Activated T-helper 1 cell treated with anti-CD3 and anti-CD28 coated beads, Interleukin-12 subunit alpha, Interleukin-12 subunit beta, Interleukin-2, Interleukin-4 antibody, amounts not matched to agents 30 ng/mL and 10 ng/mL and 1 ng/mL, durations not matched to agents 14 hours and 24 hours and 36 hours (primary cell): Measurements from ENCODE around the gene VEGFD. TPM values are rescaled to one million over a fixed set of nuclear protein-coding genes. Genes with fewer than 3 reads are reported as not detected.

Experiments used
- DNase-seq: peaks from one replicate; pipeline ENCODE4 v3.0.0; 2021; ENCODE audit warnings: low spot score
- H3K27ac Mint-ChIP-seq: one replicate; pipeline ENCODE4 v1.8.0; 2021; ENCODE audit warnings: mild to moderate bottlenecking, mixed read lengths
- H3K27me3 Mint-ChIP-seq: one replicate; pipeline ENCODE4 v1.8.0; 2022; ENCODE audit warnings: mild to moderate bottlenecking, moderate library complexity, mixed read lengths; ENCODE audit not compliant: insufficient read depth
- H3K36me3 Mint-ChIP-seq: one replicate; pipeline ENCODE4 v1.8.0; 2021; ENCODE audit warnings: low read depth, mixed read lengths
- H3K4me1 Mint-ChIP-seq: one replicate; pipeline ENCODE4 v1.8.0; 2021; ENCODE audit warnings: low read depth, mixed read lengths
- H3K4me3 Mint-ChIP-seq: one replicate; pipeline ENCODE4 v1.8.0; 2021; ENCODE audit warnings: mild to moderate bottlenecking, moderate library complexity, mixed read lengths
- H3K9me3 Mint-ChIP-seq: one replicate; pipeline ENCODE4 v1.8.0; 2021; ENCODE audit warnings: mixed read lengths
- intact Hi-C: fragments of 100-400 bp; cut with micrococcal nuclease; formaldehyde crosslinking; loops from one replicate; pipeline ENCODE4 v1.15.1; 2024
- total RNA-seq: library from RNA; stranded (reverse); gene quantifications from 2 replicates; pipeline ENCODE4 v1.2.3, GENCODE V29; 2022

The VEGFD gene
- total RNA-seq, 1 donor from 2014 or later, result not detected

DNA sequence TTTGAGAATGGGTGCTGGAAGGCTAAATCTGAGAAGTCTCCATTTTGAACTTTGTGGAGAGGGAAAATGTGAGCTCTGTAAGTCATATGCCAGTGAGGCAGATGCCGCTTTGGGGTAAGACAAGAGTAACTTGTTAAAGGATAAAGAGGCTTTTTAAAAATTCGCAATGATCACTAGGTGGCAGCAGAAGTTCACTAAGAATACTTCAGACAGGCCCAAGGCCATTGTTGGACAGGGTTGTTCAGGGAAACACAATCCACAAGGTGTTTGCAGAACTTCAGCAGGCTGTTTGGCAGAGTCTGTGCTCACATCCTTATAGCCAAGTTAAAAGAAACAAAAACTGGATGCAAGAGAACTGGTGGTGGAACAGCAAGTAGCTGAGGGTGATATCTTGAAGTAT is 35.2 kb downstream of the VEGFD start:
- H3K27me3 Mint-ChIP-seq, result no peaks in the 10 kb centered on the region
- H3K4me1 Mint-ChIP-seq, result no peaks in the 10 kb centered on the region
- H3K27ac Mint-ChIP-seq, result no peak overlapping the region
- no peak overlapping the region for H3K4me3 Mint-ChIP-seq
- no peaks in the 10 kb centered on the region for H3K36me3 Mint-ChIP-seq
- DNase-seq, result no peak
- no peaks in the 10 kb centered on the region for H3K9me3 Mint-ChIP-seq
- intact Hi-C loops, result loop anchor here (1.0 kb wide), 2 partner anchors 119 to 216 kb away; no protein-coding TSS in a partner anchor

DNA sequence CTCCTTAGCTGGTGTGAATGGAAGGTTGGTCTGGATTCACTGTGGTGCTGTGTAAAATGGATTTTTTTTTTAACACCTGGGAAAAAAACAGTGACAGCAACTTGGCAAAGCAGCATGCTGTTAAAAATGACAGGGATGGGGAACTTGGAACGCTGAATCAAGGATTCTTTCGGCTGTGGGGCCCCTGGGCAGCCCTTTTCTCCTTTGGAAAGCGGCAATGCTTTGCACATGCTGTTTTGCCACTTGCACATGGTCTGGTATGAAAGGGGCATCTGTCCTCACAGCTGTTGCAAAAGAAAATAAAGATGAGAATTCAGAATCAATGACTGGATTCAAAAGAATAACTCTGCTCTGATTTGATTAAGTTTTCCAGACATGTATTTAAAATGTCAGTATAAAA is 38.2 kb downstream of the VEGFD start:
- DNase-seq, result no peak

DNA sequence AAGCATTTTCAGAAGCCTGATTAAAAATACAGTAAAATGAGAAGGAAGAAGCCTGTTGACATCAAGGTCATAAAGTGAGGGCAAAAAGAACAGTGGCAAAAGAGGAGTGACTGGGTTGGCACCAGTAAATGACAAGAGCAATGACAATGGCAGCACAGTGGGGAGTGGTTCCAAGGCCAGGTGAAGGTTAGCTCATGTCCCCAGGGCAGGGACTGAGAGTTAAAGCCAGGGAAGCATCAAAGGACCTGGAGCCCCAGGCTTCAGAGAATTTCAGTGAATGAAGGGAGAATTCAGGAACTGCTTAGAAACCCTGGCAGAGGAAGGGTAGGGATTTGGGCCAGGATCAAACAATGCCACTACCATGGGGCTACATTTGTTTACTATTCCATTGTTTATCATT is 40.1 kb downstream of the VEGFD start:
- peaks cover 3% of the 10 kb centered on the region for H3K27me3 Mint-ChIP-seq
- intact Hi-C loops, result no loop called here

More for the DNA sequence above, 38.2 kb downstream of the VEGFD start:
- H3K9me3 Mint-ChIP-seq, result no peaks in the 10 kb centered on the region
- no peak overlapping the region for H3K4me3 Mint-ChIP-seq
- intact Hi-C loops, result no loop called here
- no peak overlapping the region for H3K27ac Mint-ChIP-seq
- no peaks in the 10 kb centered on the region for H3K36me3 Mint-ChIP-seq
- no peaks in the 10 kb centered on the region for H3K4me1 Mint-ChIP-seq
- H3K27me3 Mint-ChIP-seq, result no peaks in the 10 kb centered on the region

DNA sequence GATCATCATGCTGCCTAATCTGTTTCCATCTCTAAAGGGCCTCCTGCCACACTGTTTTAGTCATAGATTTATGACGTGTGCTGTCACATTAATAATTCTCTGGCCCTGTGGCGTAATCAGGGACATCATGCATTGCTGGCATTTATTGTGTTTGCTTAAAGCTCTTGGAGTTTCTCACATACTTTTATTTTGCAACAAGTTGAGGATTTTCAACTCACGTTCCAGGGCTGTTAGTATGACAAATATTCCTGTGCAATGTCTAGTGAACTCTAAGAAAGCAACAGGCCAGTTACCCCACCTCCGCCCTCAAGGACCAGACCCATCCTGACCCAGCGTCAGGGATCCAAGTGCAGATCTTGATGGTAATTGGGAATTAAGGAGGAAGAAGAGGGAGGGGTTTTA is 41.1 kb downstream of the VEGFD start:
- Mint-ChIP-seq H3K36me3 (no peaks in the 10 kb centered on the region), H3K27me3 (peaks cover 3% of the 10 kb centered on the region), H3K4me3 (no peak overlapping the region), H3K27ac (no peak overlapping the region), H3K9me3 (no peaks in the 10 kb centered on the region), H3K4me1 (no peaks in the 10 kb centered on the region)
- intact Hi-C loops, result no loop called here
- DNase-seq, result no peak

More for the DNA sequence above, 40.1 kb downstream of the VEGFD start:
- no peak for DNase-seq
- H3K27ac Mint-ChIP-seq, result no peak overlapping the region
- H3K4me1 Mint-ChIP-seq, result no peaks in the 10 kb centered on the region
- no peaks in the 10 kb centered on the region for H3K9me3 Mint-ChIP-seq
- no peak overlapping the region for H3K4me3 Mint-ChIP-seq
- H3K36me3 Mint-ChIP-seq, result no peaks in the 10 kb centered on the region

DNA sequence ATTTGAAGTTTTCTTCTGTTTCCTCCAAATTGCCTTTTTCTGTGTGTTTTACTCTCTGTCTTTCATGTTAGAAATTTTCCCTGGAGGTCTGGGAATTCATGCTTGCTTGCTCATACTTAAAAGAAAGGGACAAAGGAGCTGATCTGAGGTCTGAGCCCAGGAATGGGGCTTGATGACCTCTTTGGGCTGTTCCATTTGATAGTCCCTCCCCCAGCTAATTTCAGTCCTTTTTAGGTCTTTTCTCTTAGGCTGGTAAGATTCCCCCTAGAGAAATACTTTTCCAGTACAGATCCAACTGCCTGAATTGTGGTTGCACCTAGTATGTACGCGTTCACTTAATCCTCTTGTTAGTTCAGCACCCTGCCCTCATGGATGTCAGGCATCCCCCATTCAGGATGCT is 43.3 kb downstream of the VEGFD start:
- Mint-ChIP-seq H3K27me3 (peaks cover 3% of the 10 kb centered on the region), H3K36me3 (no peaks in the 10 kb centered on the region), H3K27ac (no peak overlapping the region), H3K4me3 (no peak overlapping the region), H3K9me3 (no peaks in the 10 kb centered on the region), H3K4me1 (peaks cover 9% of the 10 kb centered on the region)
- intact Hi-C loops, result no loop called here
- no peak for DNase-seq

DNA sequence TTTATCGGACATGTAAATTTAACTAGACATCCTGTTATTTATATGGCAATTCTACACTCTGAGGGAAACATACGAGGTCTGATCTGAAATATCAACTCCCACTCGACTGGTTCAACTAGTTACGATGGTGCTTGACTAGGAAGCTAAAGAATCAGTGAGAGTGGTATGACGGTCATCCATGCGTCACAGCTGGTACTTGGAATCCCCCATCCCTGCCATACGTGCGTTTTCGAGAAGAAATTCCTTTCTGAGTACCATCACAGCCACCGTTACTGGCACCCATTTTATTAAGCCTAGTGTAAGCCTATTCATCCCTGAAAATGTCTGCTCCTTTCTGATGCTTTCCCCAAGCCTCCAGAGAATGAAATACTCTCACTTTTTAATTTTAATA is 48.2 kb downstream of the VEGFD start:
- H3K9me3 Mint-ChIP-seq, result no peaks in the 10 kb centered on the region
- H3K27me3 Mint-ChIP-seq, result peaks cover 3% of the 10 kb centered on the region
- peak overlapping the region; percentile 88 for H3K27ac Mint-ChIP-seq
- peak overlapping the region; percentile 91 for H3K4me3 Mint-ChIP-seq
- peaks cover 14% of the 10 kb centered on the region for H3K4me1 Mint-ChIP-seq
- intact Hi-C loops, result loop anchor here (5.0 to 10.0 kb wide), 6 partner anchors 181 to 1681 kb away; partner anchors contain the start of genes CA5B, GEMIN8, OFD1 and TCEANC
- peak; percentile 14 for DNase-seq
- H3K36me3 Mint-ChIP-seq, result peaks cover 9% of the 10 kb centered on the region

DNA sequence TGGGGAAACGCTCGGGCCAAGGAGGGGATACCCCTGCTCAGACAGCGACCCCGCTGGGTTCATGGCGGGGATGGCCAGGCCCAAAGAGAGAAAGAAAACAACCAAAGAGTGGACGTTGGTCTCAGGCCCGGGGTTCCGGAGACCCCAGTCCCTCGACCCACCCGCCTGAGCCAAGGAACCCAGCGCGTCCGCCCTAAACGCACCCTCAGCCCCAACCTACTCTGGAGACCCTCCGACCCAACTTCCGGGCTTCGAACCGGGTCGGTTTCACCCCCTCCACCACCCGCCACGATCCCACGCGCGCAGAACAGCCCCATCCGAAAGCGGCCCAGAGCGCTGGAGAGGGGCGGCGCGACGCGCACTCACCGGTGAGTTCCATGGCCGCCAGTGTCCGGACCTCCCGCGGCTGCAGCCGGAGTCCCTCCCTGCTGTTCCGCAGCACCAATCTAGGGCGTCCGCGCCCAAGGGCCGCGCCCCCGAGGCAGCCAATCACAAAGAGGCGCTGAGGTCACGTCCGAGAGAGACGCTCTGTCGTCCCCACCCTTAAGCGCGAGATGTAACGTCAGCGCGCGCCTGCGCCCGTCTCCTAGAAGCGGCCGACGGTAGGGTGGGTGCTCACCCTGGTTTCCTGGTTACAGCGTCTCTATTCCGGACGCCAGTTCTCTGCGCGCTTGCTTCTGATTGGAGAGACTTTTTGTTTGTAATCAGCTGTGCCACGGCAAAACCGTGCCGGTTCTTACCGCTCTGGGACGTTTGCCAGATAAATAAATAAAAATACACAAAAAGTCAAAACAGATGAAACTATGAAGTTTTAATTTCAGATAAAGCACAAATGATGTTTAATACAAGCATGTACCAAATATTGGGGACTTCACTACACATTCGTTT is 48.8 kb downstream of the VEGFD start, which contains the start of gene PIGA:
TSS of gene PIGA (minus strand) at position 389 of the 888 bp plus-strand sequence. CDS start 3,593 bp downstream, outside the sequence.
- H3K4me1 Mint-ChIP-seq, result peaks cover 14% of the 10 kb centered on the region
- intact Hi-C loops, result loop anchor here (1.0 to 10.0 kb wide), 10 partner anchors 157 to 1681 kb away; partner anchors contain the start of genes AP1S2, CA5B, FANCB and GEMIN8
- peak within 1 kb of the TSS; percentile 88 for H3K27ac Mint-ChIP-seq

DNA sequence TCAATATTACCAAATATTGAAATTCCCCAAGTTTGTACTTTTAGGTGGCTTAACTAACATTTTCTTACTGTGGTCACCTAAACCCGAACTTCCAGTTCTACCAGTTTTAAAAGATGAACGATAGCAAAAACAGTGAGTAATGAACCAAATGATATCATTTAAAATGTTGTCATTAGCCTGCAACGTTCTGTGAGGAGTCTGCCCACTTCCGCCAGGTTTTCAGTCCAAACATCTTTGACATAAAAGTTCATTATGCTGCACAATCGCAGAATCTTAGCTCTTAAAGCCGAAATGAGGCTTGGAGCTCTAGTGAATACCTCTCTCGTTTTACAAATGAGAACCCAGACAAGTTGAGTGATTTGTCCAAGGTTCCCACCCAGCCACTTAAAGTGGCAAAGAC is 49.7 kb downstream of the VEGFD start:
- intact Hi-C loops, result loop anchor here (2.0 to 10.0 kb wide), 7 partner anchors 158 to 1680 kb away; partner anchors contain the start of genes AP1S2, CA5B, OFD1 and PIR
- H3K9me3 Mint-ChIP-seq, result no peaks in the 10 kb centered on the region
- peak; percentile 1 for DNase-seq
- peak overlapping the region; percentile 91 for H3K4me3 Mint-ChIP-seq
- no peaks in the 10 kb centered on the region for H3K27me3 Mint-ChIP-seq
- peak overlapping the region; percentile 88 for H3K27ac Mint-ChIP-seq
- peaks cover 14% of the 10 kb centered on the region for H3K4me1 Mint-ChIP-seq
- peaks cover 9% of the 10 kb centered on the region for H3K36me3 Mint-ChIP-seq

More for the DNA sequence above, 48.8 kb downstream of the VEGFD start, which contains the start of gene PIGA:
- Mint-ChIP-seq H3K9me3 (no peaks in the 10 kb centered on the region), H3K4me3 (peak within 1 kb of the TSS; percentile 91), H3K36me3 (peaks cover 9% of the 10 kb centered on the region), H3K27me3 (no peaks in the 10 kb centered on the region)
- DNase-seq, result peak; percentile 89

DNA sequence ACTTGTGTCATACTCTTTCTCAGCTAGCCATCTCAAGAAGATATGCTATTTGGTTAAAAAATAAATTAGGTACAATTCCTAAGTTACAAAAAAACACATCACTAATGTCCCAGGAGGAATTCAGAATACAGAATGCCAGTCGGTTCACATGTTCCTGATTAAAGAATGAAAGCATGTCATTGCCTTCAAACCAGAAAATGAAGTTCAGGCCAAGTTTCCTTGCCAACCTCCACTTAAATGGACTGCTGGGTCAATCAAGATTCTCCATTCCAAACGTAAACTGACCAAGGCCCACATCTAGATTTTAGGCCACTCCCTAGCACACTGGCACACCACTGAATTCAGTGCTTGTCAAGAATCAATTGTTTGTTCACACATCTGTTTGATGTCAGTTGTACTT is 55.4 kb downstream of the VEGFD start:
- Mint-ChIP-seq H3K4me3 (no peak overlapping the region), H3K27me3 (no peaks in the 10 kb centered on the region), H3K36me3 (peaks cover 23% of the 10 kb centered on the region), H3K9me3 (no peaks in the 10 kb centered on the region), H3K4me1 (peaks cover 5% of the 10 kb centered on the region), H3K27ac (no peak overlapping the region)
- no peak for DNase-seq
- intact Hi-C loops, result no loop called here

DNA sequence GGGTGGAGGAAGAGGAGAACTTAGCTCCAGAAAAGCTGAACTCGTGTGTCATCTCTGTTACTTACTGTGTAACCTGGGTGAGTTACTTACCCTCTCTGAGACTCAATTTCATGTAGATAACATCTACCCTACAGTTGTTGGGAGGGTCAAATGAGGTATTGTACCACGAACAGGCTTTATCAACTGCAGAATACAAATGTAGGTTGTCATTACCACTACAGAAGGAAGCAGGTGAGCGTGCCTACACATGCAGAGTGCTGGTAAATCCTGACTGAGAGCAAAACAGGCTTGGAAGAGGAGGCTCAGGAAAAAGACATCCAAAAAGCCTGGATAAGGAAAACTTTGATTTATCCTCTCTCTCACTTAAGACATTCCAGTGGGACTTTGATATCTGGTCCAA is 56.1 kb downstream of the VEGFD start:
- Mint-ChIP-seq H3K27ac (no peak overlapping the region), H3K4me1 (peaks cover 5% of the 10 kb centered on the region), H3K9me3 (no peaks in the 10 kb centered on the region), H3K36me3 (peaks cover 24% of the 10 kb centered on the region), H3K4me3 (no peak overlapping the region), H3K27me3 (no peaks in the 10 kb centered on the region)
- intact Hi-C loops, result no loop called here
- DNase-seq, result no peak

DNA sequence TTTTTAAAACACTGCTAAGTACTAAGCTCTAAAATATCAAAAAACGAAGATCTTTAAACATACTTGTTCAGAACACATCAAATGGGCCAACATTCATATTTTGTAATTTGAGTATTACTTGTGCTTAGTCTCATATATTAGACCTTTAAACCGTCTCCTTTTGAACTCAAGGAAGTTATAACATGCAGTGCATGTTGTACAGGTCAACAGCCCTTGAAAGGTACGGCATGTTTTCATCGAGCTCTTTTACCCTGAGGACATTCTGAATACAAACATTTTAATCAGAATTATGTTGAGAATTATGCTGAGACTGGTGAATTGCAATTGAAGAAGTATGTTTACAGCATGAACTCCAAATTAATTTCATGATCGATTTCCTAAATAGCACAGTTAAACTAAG is 61.7 kb downstream of the VEGFD start:
- no peaks in the 10 kb centered on the region for H3K27me3 Mint-ChIP-seq
- peaks cover 24% of the 10 kb centered on the region for H3K36me3 Mint-ChIP-seq
- H3K27ac Mint-ChIP-seq, result no peak overlapping the region
- DNase-seq, result no peak
- H3K4me3 Mint-ChIP-seq, result no peak overlapping the region
- H3K9me3 Mint-ChIP-seq, result no peaks in the 10 kb centered on the region
- no peaks in the 10 kb centered on the region for H3K4me1 Mint-ChIP-seq
- intact Hi-C loops, result no loop called here

DNA sequence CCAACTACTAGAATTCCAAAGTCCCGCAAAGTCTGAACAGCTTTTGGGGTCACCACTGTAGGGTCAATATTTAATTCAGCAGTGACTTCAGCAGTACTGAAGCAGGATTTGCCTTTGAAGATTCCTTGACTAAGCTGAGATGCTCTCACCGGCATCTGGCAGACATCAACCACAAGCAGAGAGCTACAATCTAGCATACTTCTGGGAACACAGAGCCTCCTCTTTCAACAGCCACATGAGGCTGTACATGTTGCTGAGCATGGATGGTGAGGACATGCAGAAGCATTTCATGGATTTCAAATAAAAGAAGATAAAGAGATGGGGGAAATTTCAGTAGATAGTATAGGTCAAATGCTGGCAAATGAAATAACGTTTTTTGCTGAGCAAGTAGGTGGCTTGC is 62.1 kb downstream of the VEGFD start:
- intact Hi-C loops, result no loop called here
- H3K9me3 Mint-ChIP-seq, result no peaks in the 10 kb centered on the region
- H3K27me3 Mint-ChIP-seq, result no peaks in the 10 kb centered on the region
- H3K36me3 Mint-ChIP-seq, result peaks cover 24% of the 10 kb centered on the region
- H3K27ac Mint-ChIP-seq, result no peak overlapping the region
- no peaks in the 10 kb centered on the region for H3K4me1 Mint-ChIP-seq
- DNase-seq, result no peak
- H3K4me3 Mint-ChIP-seq, result no peak overlapping the region

DNA sequence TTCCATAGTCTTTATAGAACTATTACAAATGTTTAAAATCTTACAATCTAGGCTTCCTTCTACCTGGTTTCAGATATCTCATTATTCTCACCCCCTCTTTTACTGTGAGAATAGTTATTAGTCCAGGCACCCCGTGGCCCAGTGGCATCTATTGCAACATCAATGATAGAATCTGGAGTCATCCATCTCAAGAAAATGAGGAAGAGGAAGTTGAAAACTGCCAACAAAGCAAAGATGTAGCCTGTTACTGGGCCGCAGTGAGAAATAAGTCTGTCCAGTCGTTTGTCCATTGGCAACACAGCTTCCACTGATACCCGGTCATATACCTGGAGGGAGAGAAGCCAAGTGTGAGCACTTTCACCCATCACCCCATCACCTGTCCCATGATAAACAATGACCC is 62.8 kb downstream of the VEGFD start:
- DNase-seq, result no peak
- no peak overlapping the region for H3K27ac Mint-ChIP-seq
- no peak overlapping the region for H3K4me3 Mint-ChIP-seq
- no peaks in the 10 kb centered on the region for H3K9me3 Mint-ChIP-seq
- no peaks in the 10 kb centered on the region for H3K27me3 Mint-ChIP-seq
- peaks cover 24% of the 10 kb centered on the region for H3K36me3 Mint-ChIP-seq
- intact Hi-C loops, result no loop called here
- H3K4me1 Mint-ChIP-seq, result no peaks in the 10 kb centered on the region
